ENCODE data around the gene SEMA4G.

Gene SEMA4G

GRCh38 chr10:101000915-101001658, 31.8 kb downstream of the SEMA4G start:
- TF ChIP-seq, protein P1, sequence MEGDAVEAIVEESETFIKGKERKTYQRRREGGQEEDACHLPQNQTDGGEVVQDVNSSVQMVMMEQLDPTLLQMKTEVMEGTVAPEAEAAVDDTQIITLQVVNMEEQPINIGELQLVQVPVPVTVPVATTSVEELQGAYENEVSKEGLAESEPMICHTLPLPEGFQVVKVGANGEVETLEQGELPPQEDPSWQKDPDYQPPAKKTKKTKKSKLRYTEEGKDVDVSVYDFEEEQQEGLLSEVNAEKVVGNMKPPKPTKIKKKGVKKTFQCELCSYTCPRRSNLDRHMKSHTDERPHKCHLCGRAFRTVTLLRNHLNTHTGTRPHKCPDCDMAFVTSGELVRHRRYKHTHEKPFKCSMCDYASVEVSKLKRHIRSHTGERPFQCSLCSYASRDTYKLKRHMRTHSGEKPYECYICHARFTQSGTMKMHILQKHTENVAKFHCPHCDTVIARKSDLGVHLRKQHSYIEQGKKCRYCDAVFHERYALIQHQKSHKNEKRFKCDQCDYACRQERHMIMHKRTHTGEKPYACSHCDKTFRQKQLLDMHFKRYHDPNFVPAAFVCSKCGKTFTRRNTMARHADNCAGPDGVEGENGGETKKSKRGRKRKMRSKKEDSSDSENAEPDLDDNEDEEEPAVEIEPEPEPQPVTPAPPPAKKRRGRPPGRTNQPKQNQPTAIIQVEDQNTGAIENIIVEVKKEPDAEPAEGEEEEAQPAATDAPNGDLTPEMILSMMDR (IDR thresholded peaks at IDR 0.05; ENCODE audit: low read depth, low read length), result no peak
- Histone ChIP-seq H3K27me3 (no peaks in the 10 kb centered on the region), H3K9me3 (no peaks in the 10 kb centered on the region), H3K4me1 (peaks cover 13% of the 10 kb centered on the region; the same call in 1 of the 2 replicates), H3K36me3 (peaks cover 33% of the 10 kb centered on the region), H3K4me3 (ENCODE audit: low read depth, low read length) (peak overlapping the region; percentile 76)
- peak; percentile 33 for DNase-seq

GRCh38 chr10:101001659-101002035, 32.3 kb downstream of the SEMA4G start:
- Histone ChIP-seq H3K36me3 (peaks cover 38% of the 10 kb centered on the region), H3K4me1 (peaks cover 10% of the 10 kb centered on the region; the same call in 1 of the 2 replicates), H3K9me3 (no peaks in the 10 kb centered on the region), H3K4me3 (ENCODE audit: low read depth, low read length) (no peak overlapping the region; the same call in 1 of the 2 replicates), H3K27me3 (no peaks in the 10 kb centered on the region)
- TF ChIP-seq, protein P1 (IDR thresholded peaks at IDR 0.05; ENCODE audit: low read depth, low read length), result no peak
- no peak for DNase-seq

GRCh38 chr10:101002456-101002855, 33.2 kb downstream of the SEMA4G start:
- no peaks in the 10 kb centered on the region for H3K9me3 ChIP-seq
- DNase-seq, result no peak
- peaks cover 41% of the 10 kb centered on the region for H3K36me3 ChIP-seq
- H3K4me3 ChIP-seq (ENCODE audit: low read depth, low read length), result no peak overlapping the region
- H3K4me1 ChIP-seq, result peaks cover 13% of the 10 kb centered on the region
- no peaks in the 10 kb centered on the region for H3K27me3 ChIP-seq
- TF ChIP-seq, protein P1 (IDR thresholded peaks at IDR 0.05; ENCODE audit: low read depth, low read length), result no peak

DNA sequence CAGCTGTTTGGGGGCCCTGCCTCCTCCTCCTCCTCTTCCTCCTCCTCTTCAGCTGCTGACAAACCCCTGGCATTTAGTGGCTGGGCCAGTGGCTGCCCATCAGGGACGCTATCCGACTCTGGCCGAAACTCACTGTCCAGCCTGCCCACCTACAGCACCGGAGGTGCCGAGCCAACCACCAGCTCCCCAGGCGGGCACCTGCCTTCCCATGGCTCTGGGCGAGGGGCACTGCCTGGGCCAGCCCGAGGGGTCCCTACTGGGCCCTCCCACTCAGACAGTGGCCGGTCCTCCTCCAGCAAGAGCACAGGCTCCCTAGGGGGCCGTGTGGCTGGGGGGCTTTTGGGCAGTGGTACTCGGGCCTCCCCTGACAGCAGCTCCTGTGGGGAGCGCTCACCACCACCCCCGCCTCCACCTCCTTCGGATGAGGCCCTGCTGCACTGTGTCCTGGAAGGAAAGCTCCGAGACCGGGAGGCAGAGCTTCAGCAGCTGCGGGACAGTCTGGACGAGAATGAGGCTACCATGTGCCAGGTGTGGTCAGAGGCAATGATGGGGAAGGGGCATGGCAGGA, 34.4 kb downstream of the SEMA4G start:
- DNase-seq, result no peak
- Histone ChIP-seq H3K27me3 (no peaks in the 10 kb centered on the region), H3K36me3 (peaks cover 43% of the 10 kb centered on the region), H3K4me1 (peaks cover 18% of the 10 kb centered on the region), H3K4me3 (ENCODE audit: low read depth, low read length) (no peak overlapping the region), H3K9me3 (no peaks in the 10 kb centered on the region)
- TF ChIP-seq, protein P1 (IDR thresholded peaks at IDR 0.05; ENCODE audit: low read depth, low read length), result no peak

DNA sequence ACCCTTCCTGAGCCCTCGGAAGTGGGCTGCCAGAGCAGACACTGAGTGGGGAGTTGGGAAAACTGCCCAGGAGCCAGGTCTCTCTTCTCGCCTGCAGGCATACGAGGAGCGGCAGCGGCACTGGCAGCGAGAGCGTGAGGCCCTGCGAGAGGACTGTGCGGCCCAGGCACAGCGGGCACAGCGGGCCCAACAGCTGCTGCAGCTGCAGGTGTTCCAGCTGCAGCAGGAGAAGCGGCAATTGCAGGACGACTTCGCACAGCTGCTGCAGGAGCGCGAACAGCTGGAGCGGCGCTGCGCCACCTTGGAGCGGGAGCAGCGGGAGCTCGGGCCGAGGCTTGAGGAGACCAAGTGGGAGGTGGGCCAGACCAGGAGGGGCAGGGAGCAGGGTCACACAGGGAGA, 36.1 kb downstream of the SEMA4G start:
- H3K9me3 ChIP-seq, result no peaks in the 10 kb centered on the region
- H3K4me1 ChIP-seq, result peaks cover 21% of the 10 kb centered on the region
- H3K4me3 ChIP-seq (ENCODE audit: low read depth, low read length), result no peak overlapping the region
- TF ChIP-seq, protein P1 (IDR thresholded peaks at IDR 0.05; ENCODE audit: low read depth, low read length), result no peak
- DNase-seq, result no peak
- no peaks in the 10 kb centered on the region for H3K27me3 ChIP-seq
- peaks cover 43% of the 10 kb centered on the region for H3K36me3 ChIP-seq

Data from BE2C (cell line).